HEK293 (cell line): ENCODE results near the gene TRIM28.

Experiments used
- CTCF ChIA-PET: fragments of 350-600 bp; formaldehyde crosslinking; extraction: SDS; loops from one replicate; lab custom pipeline; 2021; ENCODE audit warnings: antibody characterized with exemption; lab: Yijun Ruan, JAX
- POLR2A ChIA-PET: fragments of 300-600 bp; formaldehyde crosslinking; extraction: SDS; loops from one replicate; lab custom pipeline; 2020; ENCODE audit warnings: antibody characterized with exemption, inconsistent platforms; lab: Yijun Ruan, JAX
- H3K27ac ChIP-seq: fragments of 200-500 bp; sonication (Bioruptor generic); 2 replicates; pipeline ENCODE4 v1.5.1; 2014; ENCODE audit warnings: low read depth, low read length, control low read depth, inconsistent platforms; ENCODE audit errors: extremely low read depth
- H3K36me3 ChIP-seq, 2 experiments: fragments of 200-500 bp in 1 of 2; sonication (Bioruptor generic) in 1 of 2; 1 replicate in 1 of 2; 2 replicates in 1 of 2; pipeline ENCODE4 v1.5.1; 2014 to 2017; ENCODE audit warnings: inconsistent platforms in 2 of 2, low read length in 2 of 2; ENCODE audit not compliant: control insufficient read depth in 2 of 2, insufficient read depth in 1 of 2
- H3K4me1 ChIP-seq: fragments of 200-500 bp; sonication (Bioruptor generic); 2 replicates; pipeline ENCODE4 v1.5.1; 2014; ENCODE audit warnings: mild to moderate bottlenecking, low read length, inconsistent platforms; ENCODE audit not compliant: control insufficient read depth, insufficient read depth
- H3K4me3 ChIP-seq: 2 replicates; pipeline ENCODE4 v1.5.1; 2011; ENCODE audit warnings: low read depth, mild to moderate bottlenecking, control low read depth, low read length, moderate library complexity
- H3K9me3 ChIP-seq: fragments of 200-500 bp; sonication (Bioruptor generic); 2 replicates; pipeline ENCODE4 v1.5.1; 2014; ENCODE audit warnings: low read depth, low read length, inconsistent platforms; ENCODE audit not compliant: control insufficient read depth, insufficient read depth
- HOXA7 ChIP-seq: sonication (generic); formaldehyde crosslinking; IDR thresholded peaks from 2 replicates; pipeline ENCODE4 v1.8.1; 2022; ENCODE audit warnings: missing genetic modification reagents, borderline replicate concordance
- SCRT2 ChIP-seq: fragments of 450-650 bp; formaldehyde crosslinking; IDR thresholded peaks from 2 replicates; pipeline ENCODE4 v1.5.1; 2016; ENCODE audit warnings: missing biosample characterization, missing genetic modification characterization
- ZNF140 ChIP-seq: fragments of 450-650 bp; formaldehyde crosslinking; IDR thresholded peaks from 2 replicates; pipeline ENCODE4 v1.5.1; 2016; ENCODE audit warnings: missing biosample characterization, missing genetic modification characterization
- ZNF354C ChIP-seq: fragments of 450-650 bp; formaldehyde crosslinking; IDR thresholded peaks from 2 replicates; pipeline ENCODE4 v1.5.1; 2016; ENCODE audit warnings: missing biosample characterization, missing genetic modification characterization, low read depth, borderline replicate concordance
- ZNF37A ChIP-seq: fragments of 450-650 bp; IDR thresholded peaks from 2 replicates; pipeline ENCODE4 v1.5.1; 2018; ENCODE audit warnings: missing biosample characterization, missing genetic modification characterization
- ZNF48 ChIP-seq: fragments of 450-650 bp; formaldehyde crosslinking; IDR thresholded peaks from 2 replicates; pipeline ENCODE4 v1.5.1; 2016; ENCODE audit warnings: missing biosample characterization, missing genetic modification characterization
- ZNF558 ChIP-seq: fragments of 450-650 bp; formaldehyde crosslinking; IDR thresholded peaks from 2 replicates; pipeline ENCODE4 v1.5.1; 2016; ENCODE audit warnings: missing biosample characterization, missing genetic modification characterization
- ZNF621 ChIP-seq: fragments of 450-650 bp; formaldehyde crosslinking; IDR thresholded peaks from 2 replicates; pipeline ENCODE4 v1.5.1; 2017; ENCODE audit warnings: missing biosample characterization, missing genetic modification characterization
- ZNF623 ChIP-seq: fragments of 450-650 bp; formaldehyde crosslinking; IDR thresholded peaks from 2 replicates; pipeline ENCODE4 v1.5.1; 2016; ENCODE audit warnings: missing biosample characterization, missing genetic modification characterization
- TF ChIP-seq, protein P1 (sequence below): fragments of 450-650 bp; formaldehyde crosslinking; IDR thresholded peaks from 2 replicates; pipeline ENCODE4 v1.5.1; 2016; ENCODE audit warnings: missing biosample characterization, missing genetic modification characterization, low read depth
- TF ChIP-seq, protein P2 (sequence below): fragments of 450-650 bp; formaldehyde crosslinking; IDR thresholded peaks from 2 replicates; pipeline ENCODE4 v1.5.1; 2016; ENCODE audit warnings: missing biosample characterization, missing genetic modification characterization

Gene TRIM28

DNA sequence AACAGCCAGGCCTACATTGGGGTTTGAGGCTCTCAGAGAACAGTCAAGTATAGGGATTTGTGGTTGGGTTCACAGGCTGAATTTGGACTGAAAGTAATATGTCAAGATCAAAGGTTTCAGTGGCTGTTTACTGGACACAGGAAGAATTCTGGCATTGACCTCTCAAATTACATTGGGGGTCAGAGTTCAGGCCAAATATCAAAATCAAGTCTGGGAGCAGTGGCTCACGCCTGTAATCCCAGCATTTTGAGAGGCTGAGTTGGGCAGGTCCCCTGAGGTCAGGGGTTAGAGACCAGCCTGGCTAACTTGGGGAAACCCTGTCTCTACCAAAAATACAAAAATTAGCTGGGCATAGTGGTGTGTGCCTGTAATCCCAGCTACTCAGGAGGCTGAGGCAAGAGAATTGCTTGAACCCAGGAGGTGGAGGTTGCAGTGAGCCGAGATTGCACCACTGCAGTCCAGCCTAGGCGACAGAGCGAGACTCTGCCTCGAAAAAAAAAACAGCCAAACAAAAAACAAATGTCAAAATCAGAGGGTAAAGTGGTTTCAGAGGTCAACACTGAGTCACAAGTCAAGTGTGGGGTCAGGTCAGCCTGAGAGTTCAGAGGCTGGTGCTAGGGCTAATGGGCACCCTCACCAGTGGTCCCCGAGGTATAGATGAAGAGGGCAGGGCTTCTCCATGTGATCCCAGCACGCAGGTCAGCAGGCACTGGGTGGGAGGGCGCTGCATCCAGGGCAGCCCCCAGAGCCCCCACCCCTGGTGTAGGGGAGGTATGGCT, 33.6 kb upstream of the TRIM28 start (continued):
- TF ChIP-seq, protein P1, sequence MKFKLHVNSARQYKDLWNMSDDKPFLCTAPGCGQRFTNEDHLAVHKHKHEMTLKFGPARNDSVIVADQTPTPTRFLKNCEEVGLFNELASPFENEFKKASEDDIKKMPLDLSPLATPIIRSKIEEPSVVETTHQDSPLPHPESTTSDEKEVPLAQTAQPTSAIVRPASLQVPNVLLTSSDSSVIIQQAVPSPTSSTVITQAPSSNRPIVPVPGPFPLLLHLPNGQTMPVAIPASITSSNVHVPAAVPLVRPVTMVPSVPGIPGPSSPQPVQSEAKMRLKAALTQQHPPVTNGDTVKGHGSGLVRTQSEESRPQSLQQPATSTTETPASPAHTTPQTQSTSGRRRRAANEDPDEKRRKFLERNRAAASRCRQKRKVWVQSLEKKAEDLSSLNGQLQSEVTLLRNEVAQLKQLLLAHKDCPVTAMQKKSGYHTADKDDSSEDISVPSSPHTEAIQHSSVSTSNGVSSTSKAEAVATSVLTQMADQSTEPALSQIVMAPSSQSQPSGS (tag by site-specific recombination), result no peak
- TF ChIP-seq ZNF48, result no peak
- no peak for TF ChIP-seq ZNF623 (tag by site-specific recombination)
- TF ChIP-seq, protein P2, sequence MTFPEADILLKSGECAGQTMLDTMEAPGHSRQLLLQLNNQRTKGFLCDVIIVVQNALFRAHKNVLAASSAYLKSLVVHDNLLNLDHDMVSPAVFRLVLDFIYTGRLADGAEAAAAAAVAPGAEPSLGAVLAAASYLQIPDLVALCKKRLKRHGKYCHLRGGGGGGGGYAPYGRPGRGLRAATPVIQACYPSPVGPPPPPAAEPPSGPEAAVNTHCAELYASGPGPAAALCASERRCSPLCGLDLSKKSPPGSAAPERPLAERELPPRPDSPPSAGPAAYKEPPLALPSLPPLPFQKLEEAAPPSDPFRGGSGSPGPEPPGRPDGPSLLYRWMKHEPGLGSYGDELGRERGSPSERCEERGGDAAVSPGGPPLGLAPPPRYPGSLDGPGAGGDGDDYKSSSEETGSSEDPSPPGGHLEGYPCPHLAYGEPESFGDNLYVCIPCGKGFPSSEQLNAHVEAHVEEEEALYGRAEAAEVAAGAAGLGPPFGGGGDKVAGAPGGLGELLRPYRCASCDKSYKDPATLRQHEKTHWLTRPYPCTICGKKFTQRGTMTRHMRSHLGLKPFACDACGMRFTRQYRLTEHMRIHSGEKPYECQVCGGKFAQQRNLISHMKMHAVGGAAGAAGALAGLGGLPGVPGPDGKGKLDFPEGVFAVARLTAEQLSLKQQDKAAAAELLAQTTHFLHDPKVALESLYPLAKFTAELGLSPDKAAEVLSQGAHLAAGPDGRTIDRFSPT (tag by site-specific recombination), result no peak

DNA sequence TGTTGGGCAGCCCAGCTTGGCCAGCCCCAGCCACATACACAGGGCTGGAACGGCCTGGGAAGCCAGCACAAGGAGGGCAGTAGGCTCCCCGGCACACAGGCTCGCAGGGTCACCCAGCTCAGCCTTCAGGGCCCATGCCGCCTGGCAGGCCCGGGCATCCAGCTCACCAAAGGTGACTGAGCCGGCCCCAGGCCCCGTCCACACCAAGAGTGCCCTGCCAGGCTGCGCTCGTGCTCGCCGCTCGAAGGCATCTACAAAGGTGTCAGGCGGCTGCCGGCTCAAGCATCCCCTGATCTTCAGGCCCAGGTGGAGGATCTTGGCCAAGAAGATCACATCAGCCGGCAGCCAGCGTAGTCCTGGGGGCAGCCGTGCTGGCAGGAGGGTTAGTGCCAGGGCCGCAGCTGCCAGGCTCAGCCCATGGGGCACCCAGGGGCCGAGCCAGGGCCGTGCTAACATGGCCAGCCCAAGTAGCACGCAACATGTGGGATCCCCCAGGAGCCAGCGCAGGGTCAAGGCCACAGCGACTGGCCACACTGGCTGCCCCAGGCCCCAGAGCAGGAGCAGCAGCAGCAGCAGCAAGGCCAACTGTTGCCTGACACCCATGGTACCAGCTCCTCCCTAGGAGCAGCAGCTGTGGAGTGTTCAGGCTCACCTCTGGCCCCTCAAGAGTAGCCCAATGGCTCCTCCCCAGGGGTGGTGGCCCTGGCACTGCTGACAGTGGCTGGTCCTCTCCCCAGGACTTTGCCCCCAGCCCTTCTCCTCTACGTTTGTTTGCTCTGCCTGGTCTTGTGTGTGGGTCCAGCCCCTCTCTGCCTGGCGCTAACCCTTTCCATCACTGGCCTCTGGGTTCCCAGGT, 32.3 kb upstream of the TRIM28 start, which contains the start of gene SLC27A5:
Gene SLC27A5 (minus strand): TSS at position 640 of the 856 bp plus-strand sequence. CDS start 37 bp downstream, at position 603.
- H3K27ac ChIP-seq, result no peak within 1 kb of the TSS
- TF ChIP-seq ZNF621 (no peak), SCRT2 (tag by site-specific recombination) (peak; percentile 45; the same call in 1 of the 2 replicates), ZNF37A (tag by site-specific recombination) (no peak)
- no peak within 1 kb of the TSS for H3K4me3 ChIP-seq
- ChIA-PET CTCF (no interaction called here), POLR2A (interaction anchor here (0.6 to 1.4 kb wide), 3 partner anchors 8 to 32 kb away, joined by 3 to 4 read pairs (median 4); partner anchors contain the start of genes TRIM28 and ZBTB45)
- no peaks in the 10 kb centered on the region for H3K4me1 ChIP-seq
- H3K36me3 ChIP-seq, result peaks cover 0 to 18% of the 10 kb centered on the region in 2 experiments; a peak in 1 of 3 replicates
- H3K9me3 ChIP-seq, result no peaks in the 10 kb centered on the region

DNA sequence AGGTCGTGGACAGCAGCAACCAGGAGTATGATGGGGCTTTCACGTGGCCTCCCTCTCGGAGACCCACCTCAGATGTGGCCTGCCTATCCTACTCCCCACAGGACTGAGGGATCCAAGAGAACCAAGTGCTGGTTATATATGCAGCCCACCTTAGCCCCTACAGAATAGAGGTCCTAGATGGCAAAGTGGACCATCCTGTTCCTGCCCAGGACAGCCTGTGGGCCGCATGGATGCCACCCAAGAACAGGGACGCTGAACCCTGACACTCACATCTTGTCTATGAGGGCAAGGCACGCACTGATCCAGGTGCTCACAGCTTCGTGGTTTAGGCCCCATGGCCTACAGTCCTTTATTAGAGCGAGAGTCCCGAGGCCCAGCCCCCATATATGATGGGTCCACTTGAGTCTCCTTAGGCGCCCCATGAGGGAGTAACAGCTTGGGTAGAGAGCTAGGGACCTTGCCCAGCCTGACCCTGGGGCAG, 30.6 kb upstream of the TRIM28 start:
- Histone ChIP-seq H3K36me3 (peaks cover 0 to 27% of the 10 kb centered on the region in 2 experiments; a peak in 1 of 3 replicates), H3K27ac (no peak overlapping the region), H3K4me1 (0 out of 2 replicates have a peak, but pooled peaks cover 2% of the 10 kb centered on the region), H3K9me3 (no peaks in the 10 kb centered on the region), H3K4me3 (no peak overlapping the region)
- POLR2A ChIA-PET, result interaction anchor here (1.4 kb wide), 1 partner anchor 30 kb away, joined by 4 read pairs; the partner anchor contains the start of gene TRIM28
- CTCF ChIA-PET, result interaction anchor here (0.6 kb wide), 1 partner anchor 9 kb away, joined by 3 read pairs; no protein-coding TSS in a partner anchor
- TF ChIP-seq ZNF140, result no peak
- no peak for TF ChIP-seq ZNF558 (tag by site-specific recombination)
- no peak for TF ChIP-seq ZNF623 (tag by site-specific recombination)
- no peak for TF ChIP-seq HOXA7 (CRISPR knock-in tag)
- no peak for TF ChIP-seq ZNF354C (tag by site-specific recombination)
